NCI-H226 (cell line): ENCODE results near the gene TNS3.
A peak's percentile ranks its signal among the peaks of the same experiment; 100 is the strongest.

Source experiments
- DNase-seq: peaks from one replicate; pipeline ENCODE4 v3.0.0-alpha.2; 2015

The TNS3 gene

GRCh38 chr7:47580811-47581331 is 1.0 kb downstream of the TNS3 start:
- DNase-seq = no peak

DNA sequence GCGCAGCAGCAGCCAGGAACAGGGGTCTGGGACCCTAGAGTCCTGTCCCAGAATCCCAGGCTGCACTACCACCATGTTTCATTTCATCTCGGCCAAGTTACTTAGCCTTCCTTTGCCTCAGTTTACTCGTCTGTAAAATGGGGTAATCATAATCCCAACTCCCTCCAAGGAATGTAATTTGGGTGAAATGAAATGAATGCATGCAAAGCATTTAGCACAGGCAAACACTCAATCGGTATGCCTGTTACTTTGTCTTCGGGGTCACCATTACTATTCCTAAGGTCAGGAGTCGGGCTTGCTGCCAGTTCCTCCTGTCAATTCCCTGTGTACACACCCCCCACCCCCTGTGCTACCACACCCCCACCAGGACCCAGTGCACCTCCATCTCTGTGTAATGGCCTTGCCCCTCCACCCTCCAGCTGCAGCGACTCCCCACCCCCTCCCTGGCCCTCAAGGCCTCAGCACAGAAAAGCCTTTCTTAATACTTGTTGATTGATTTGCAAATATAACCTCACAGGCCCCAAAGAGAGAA is 1.7 kb downstream of the TNS3 start:
- DNase-seq = no peak

GRCh38 chr7:47579458-47579857 is 2.5 kb downstream of the TNS3 start:
- DNase-seq = no peak

- DNase-seq = no peak
Measured at GRCh38 chr7:47578579-47579270, 3.2 kb downstream of the TNS3 start.

GRCh38 chr7:47577321-47577919 is 4.5 kb downstream of the TNS3 start:
- DNase-seq = no peak

- no peak for DNase-seq
Measured at GRCh38 chr7:47576866-47577306, 5.0 kb downstream of the TNS3 start.

- peak; percentile 66 for DNase-seq
Measured at GRCh38 chr7:47576031-47576865, 5.7 kb downstream of the TNS3 start.

- no peak for DNase-seq
Measured at GRCh38 chr7:47574482-47575329, 7.2 kb downstream of the TNS3 start.

DNA sequence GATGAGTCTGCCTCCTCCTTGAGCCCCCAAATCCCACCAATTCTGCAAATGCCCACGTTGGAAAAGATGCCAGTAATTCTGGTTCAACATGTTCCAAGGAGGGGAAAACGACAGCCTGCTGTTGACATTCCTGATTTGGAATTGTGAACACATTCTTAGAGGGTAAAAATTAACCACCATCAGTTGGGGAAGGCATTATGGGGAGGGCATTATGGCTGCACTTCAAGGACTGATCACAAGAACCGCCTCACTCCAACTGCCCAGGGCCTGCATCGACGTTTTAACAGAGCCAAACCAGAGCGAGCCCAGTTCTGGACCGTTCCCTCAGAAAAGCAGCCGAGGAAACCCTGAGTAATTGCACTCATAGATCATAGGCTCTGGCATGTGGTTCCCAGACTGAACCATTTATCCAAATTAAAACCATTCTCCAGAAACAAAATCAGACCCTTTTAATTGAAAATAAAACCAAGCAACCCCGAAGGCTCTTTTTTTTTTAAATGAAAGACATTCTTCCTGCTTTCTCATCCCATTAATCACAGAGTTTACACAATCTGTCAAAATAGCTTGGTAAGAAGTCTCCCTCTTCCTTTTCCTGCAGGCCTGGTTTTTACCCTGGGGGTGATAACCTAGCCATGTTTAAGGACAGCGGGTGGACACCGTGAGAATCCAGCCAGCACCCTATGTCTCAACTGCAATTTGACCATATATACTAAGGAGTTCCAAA is 8.0 kb downstream of the TNS3 start:
- DNase-seq = peak; percentile 87

GRCh38 chr7:47572939-47573757 is 8.8 kb downstream of the TNS3 start:
- no peak for DNase-seq

DNA sequence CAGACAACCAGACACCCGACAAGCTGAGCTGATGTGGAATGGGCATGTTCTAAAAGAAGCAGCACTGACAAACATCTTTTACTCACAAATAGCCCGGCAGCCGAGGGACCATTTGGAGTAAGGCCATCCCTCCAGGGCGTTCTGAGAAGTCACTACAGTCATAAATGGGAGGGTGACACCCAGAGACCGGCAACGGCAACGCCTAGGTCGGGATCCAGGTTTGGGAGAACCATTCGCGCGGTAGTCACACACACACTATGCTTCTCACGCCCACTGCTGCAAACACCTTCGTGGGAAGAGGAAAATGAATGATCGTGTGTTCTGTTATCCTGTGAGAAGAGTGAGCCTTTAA is 9.8 kb downstream of the TNS3 start:
- no peak for DNase-seq

- peak; percentile 92 for DNase-seq
Measured at GRCh38 chr7:47571331-47572093, 10.4 kb downstream of the TNS3 start.

GRCh38 chr7:47570649-47571050 is 11.3 kb downstream of the TNS3 start:
- DNase-seq = peak; percentile 41

DNA sequence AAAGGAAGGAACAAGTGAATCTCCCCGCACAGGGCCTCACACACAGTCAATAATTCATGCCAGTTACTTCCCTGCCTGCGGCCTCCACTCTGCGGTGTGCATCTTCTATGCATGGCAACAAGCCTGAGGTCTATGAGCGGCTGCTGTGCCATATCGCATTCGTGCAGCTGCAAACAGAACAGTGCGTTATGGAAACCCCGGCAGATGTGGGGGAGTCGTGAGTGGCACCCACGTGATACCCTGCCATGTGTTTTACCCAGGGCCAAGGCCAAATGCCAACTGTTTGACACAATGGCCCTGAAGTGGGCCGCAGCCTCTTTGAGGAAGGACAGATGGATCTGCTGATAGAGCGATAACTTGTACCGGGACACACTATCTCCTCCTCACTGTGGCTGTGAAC is 13.4 kb downstream of the TNS3 start:
- no peak for DNase-seq

GRCh38 chr7:47568056-47568455 is 13.9 kb downstream of the TNS3 start:
- DNase-seq = no peak

- DNase-seq = no peak
Measured at GRCh38 chr7:47565640-47566250, 16.2 kb downstream of the TNS3 start.

DNA sequence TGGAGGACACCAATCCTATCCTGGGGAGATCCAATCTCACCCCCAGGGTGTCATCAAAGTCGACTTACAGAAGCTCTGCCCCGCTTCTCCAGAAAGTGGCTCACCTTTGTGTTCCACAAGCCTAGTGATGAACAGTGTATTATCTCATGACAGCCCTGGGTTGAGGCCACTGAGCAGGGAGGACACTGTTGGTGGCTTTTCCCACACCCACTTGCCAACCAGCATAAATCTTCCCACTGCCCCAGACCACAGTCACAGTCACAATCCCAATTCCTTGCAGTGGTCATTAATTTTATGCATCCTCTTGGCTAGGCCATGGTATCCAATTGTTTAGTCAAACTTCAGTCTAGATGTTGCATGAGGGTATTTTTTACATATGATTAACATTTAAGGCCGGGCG is 18.4 kb downstream of the TNS3 start:
- DNase-seq = no peak

- peak; percentile 67 for DNase-seq
Measured at GRCh38 chr7:47561715-47562446, 20.0 kb downstream of the TNS3 start.
